HCT116 (cell line): ENCODE measurements around the gene CD34. TPM values are rescaled to one million over a fixed set of nuclear protein-coding genes. Genes with fewer than 3 reads are reported as not detected.

ENCODE experiments used
- ATAC-seq: fragments of 200-7000 bp; cut with Tn5 transposase; 2 replicates; pipeline ENCODE4 v1.9.1; 2020; ENCODE audit warnings: mild to moderate bottlenecking, moderate library complexity
- BruUV-seq: library from RNA; stranded (reverse); fragments of 400-500 nt; replicated peaks from 2 replicates; lab custom pipeline; 2021; lab: Mats Ljungman, UMichigan
- CTCF ChIA-PET: fragments of 300-600 bp; sonication (Branson Sonifier 250); formaldehyde crosslinking; loops from one replicate; lab custom pipeline; 2021; ENCODE audit warnings: antibody characterized with exemption; lab: Charles Lee
- POLR2A ChIA-PET: fragments of 300-600, 350-600 bp; sonication (Branson Sonifier 250); formaldehyde crosslinking; loops from one replicate; lab custom pipeline; 2021; ENCODE audit warnings: antibody characterized with exemption; lab: Charles Lee
- RAD21 ChIA-PET, 2 experiments: fragments of 300-600 bp; sonication (Branson Sonifier 250); formaldehyde crosslinking; loops; one replicate each; lab custom pipeline; 2023; ENCODE audit warnings: low total read pairs in 2 of 2; ENCODE audit not compliant: uncharacterized antibody in 2 of 2, unreplicated experiment in 2 of 2, low non-redundant PET in 1 of 2; lab: Charles Lee
- DNase-seq: peaks from one replicate; pipeline ENCODE4 v3.0.0-alpha.2; 2010; ENCODE audit warnings: low read depth, low spot score
- H2AFZ ChIP-seq: fragments of 200-600 bp; shearing (Covaris generic), sonication (generic); 2 replicates; pipeline ENCODE4 v1.6.1; 2017; ENCODE audit warnings: low read depth, mixed run types, mixed read lengths, antibody characterized with exemption, low read length; ENCODE audit not compliant: poor library complexity, severe bottlenecking
- H3K27ac ChIP-seq: 2 replicates; pipeline ENCODE4 v1.5.1; 2012; ENCODE audit warnings: low read depth, low read length
- H3K27me3 ChIP-seq: fragments of 200-600 bp; sonication (generic); 2 replicates; pipeline ENCODE4 v1.6.1; 2016; ENCODE audit warnings: mixed run types, low read length, mixed read lengths; ENCODE audit not compliant: insufficient read depth
- H3K36me3 ChIP-seq, 2 experiments: fragments of 200-500 bp in 1 of 2; fragments of 200-600 bp in 1 of 2; sonication (Bioruptor generic) in 1 of 2; sonication (generic) in 1 of 2; 2 replicates each; pipeline versions ENCODE4 v1.5.1 to v1.6.1; 2014 to 2016; ENCODE audit warnings: low read length in 2 of 2, inconsistent platforms in 1 of 2, mixed read lengths in 1 of 2, mixed run types in 1 of 2; ENCODE audit not compliant: insufficient read depth in 2 of 2, control insufficient read depth in 1 of 2
- H3K4me1 ChIP-seq, 2 experiments: fragments of 200-600 bp in 1 of 2; sonication (generic) in 1 of 2; 2 replicates each; pipeline versions ENCODE4 v1.5.1 to v1.6.1; 2012 to 2017; ENCODE audit warnings: low read length in 2 of 2, inconsistent platforms in 1 of 2, mild to moderate bottlenecking in 1 of 2, mixed read lengths in 1 of 2, mixed run types in 1 of 2, moderate library complexity in 1 of 2; ENCODE audit not compliant: insufficient read depth in 2 of 2, control insufficient read depth in 1 of 2
- H3K4me2 ChIP-seq: fragments of 200-600 bp; sonication (generic); 2 replicates; pipeline ENCODE4 v1.6.1; 2017; ENCODE audit warnings: mixed run types, low read length, mixed read lengths
- H3K4me3 ChIP-seq, 2 experiments: fragments of 200-600 bp in 1 of 2; sonication (generic) in 1 of 2; replicated peaks in 1 of 2; 2 replicates each; pipeline ENCODE4 v1.5.1; 2011 to 2016; ENCODE audit warnings: low read length in 2 of 2, control low read depth in 1 of 2, low read depth in 1 of 2, mild to moderate bottlenecking in 1 of 2, mixed read lengths in 1 of 2, mixed run types in 1 of 2
- H3K79me2 ChIP-seq: fragments of 200-600 bp; sonication (generic); 2 replicates; pipeline ENCODE4 v1.6.1; 2017; ENCODE audit warnings: mild to moderate bottlenecking, mixed run types, low read length, moderate library complexity, mixed read lengths; ENCODE audit not compliant: insufficient read depth
- H3K9ac ChIP-seq: fragments of 200-600 bp; sonication (generic); 2 replicates; pipeline ENCODE4 v1.6.1; 2016; ENCODE audit warnings: low read length, mixed read lengths
- H3K9me2 ChIP-seq: fragments of 200-600 bp; sonication (generic), shearing (Covaris generic); 2 replicates; pipeline ENCODE4 v1.6.1; 2017; ENCODE audit warnings: mixed run types, mild to moderate bottlenecking, moderate library complexity; ENCODE audit not compliant: insufficient read depth
- H3K9me3 ChIP-seq, 2 experiments: fragments of 200-500 bp in 1 of 2; fragments of 200-600 bp in 1 of 2; sonication (Bioruptor generic) in 1 of 2; sonication (generic) in 1 of 2; 2 replicates each; pipeline ENCODE4 v1.6.1; 2014 to 2017; ENCODE audit warnings: low read length in 2 of 2, mixed read lengths in 2 of 2, inconsistent platforms in 1 of 2, low read depth in 1 of 2, mild to moderate bottlenecking in 1 of 2, mixed run types in 1 of 2, moderate library complexity in 1 of 2; ENCODE audit not compliant: control insufficient read depth in 1 of 2, insufficient read depth in 1 of 2
- H4K20me1 ChIP-seq: fragments of 200-600 bp; sonication (generic), shearing (Covaris generic); 2 replicates; pipeline ENCODE4 v1.6.1; 2017; ENCODE audit warnings: mixed run types, mild to moderate bottlenecking, moderate library complexity; ENCODE audit not compliant: insufficient read depth
- CBX3 ChIP-seq: IDR thresholded peaks from 2 replicates; pipeline ENCODE4 v1.6.1; 2012; ENCODE audit warnings: low read depth
- CEBPB ChIP-seq: IDR thresholded peaks from 2 replicates; pipeline ENCODE4 v1.6.1; 2012; ENCODE audit warnings: low read depth
- EGR1 ChIP-seq: IDR thresholded peaks from 2 replicates; pipeline ENCODE4 v1.6.1; 2012; ENCODE audit warnings: low read depth
- ELF1 ChIP-seq: IDR thresholded peaks from 2 replicates; pipeline ENCODE4 v1.6.1; 2012; ENCODE audit warnings: low read depth, borderline replicate concordance
- EZH2 ChIP-seq: fragments of 200-600 bp; sonication (generic); IDR thresholded peaks from 2 replicates; pipeline ENCODE4 v1.6.1; 2017; ENCODE audit warnings: antibody characterized with exemption, mixed run types
- EZH2phosphoT487 ChIP-seq: fragments of 200-600 bp; IDR thresholded peaks from 2 replicates; pipeline ENCODE4 v1.6.1; 2018; ENCODE audit warnings: antibody characterized with exemption, borderline replicate concordance
- FOSL1 ChIP-seq: IDR thresholded peaks from 2 replicates; pipeline ENCODE4 v1.6.1; 2012; ENCODE audit warnings: low read depth
- MAX ChIP-seq: IDR thresholded peaks from 2 replicates; pipeline ENCODE4 v1.6.1; 2012
- POLR2A ChIP-seq: IDR thresholded peaks from 2 replicates; pipeline ENCODE4 v1.7.0; 2011; ENCODE audit warnings: borderline replicate concordance; ENCODE audit not compliant: insufficient read depth, insufficient read length; ENCODE audit errors: extremely low read depth
- POLR2AphosphoS5 ChIP-seq: IDR thresholded peaks from 2 replicates; pipeline ENCODE4 v1.6.1; 2011; ENCODE audit warnings: mild to moderate bottlenecking, low read depth, low read length, moderate library complexity
- RAD21 ChIP-seq: IDR thresholded peaks from 2 replicates; pipeline ENCODE4 v1.6.1; 2012; ENCODE audit warnings: low read depth, mild to moderate bottlenecking
- SP1 ChIP-seq: IDR thresholded peaks from 2 replicates; pipeline ENCODE4 v1.6.1; 2012; ENCODE audit warnings: low read depth
- SRF ChIP-seq: IDR thresholded peaks from 2 replicates; pipeline ENCODE4 v1.6.1; 2012; ENCODE audit warnings: low read depth
- TCF7L2 ChIP-seq: IDR thresholded peaks from 2 replicates; pipeline ENCODE4 v1.7.0; 2011; ENCODE audit warnings: borderline replicate concordance, inconsistent platforms; ENCODE audit not compliant: insufficient read depth, insufficient read length; ENCODE audit errors: extremely low read depth
- YY1 ChIP-seq: IDR thresholded peaks from 2 replicates; pipeline ENCODE4 v1.6.1; 2011; ENCODE audit warnings: low read length, low read depth, moderate library complexity, mild to moderate bottlenecking; ENCODE audit not compliant: insufficient replicate concordance; ENCODE audit errors: extremely low read depth
- ZNF274 ChIP-seq: fragments of 200-500 bp; sonication (Bioruptor generic); IDR thresholded peaks from 2 replicates; pipeline ENCODE4 v1.6.1; 2014; ENCODE audit warnings: mild to moderate bottlenecking, low read depth, low read length, inconsistent platforms
- intact Hi-C: fragments of 100-400 bp; cut with micrococcal nuclease; formaldehyde crosslinking; loops from 2 replicates; pipeline ENCODE4 v1.10.0; 2022
- total RNA-seq: library from RNA; stranded (reverse); gene quantifications from one replicate; pipeline ENCODE4 v1.2.1, GENCODE V29; 2021; ENCODE audit not compliant: unreplicated experiment
- TF ChIP-seq, protein P1 (sequence below): IDR thresholded peaks from 2 replicates; pipeline ENCODE4 v1.6.1; 2012; ENCODE audit warnings: low read depth
- TF ChIP-seq, protein P2 (sequence below): IDR thresholded peaks from 2 replicates; pipeline ENCODE4 v1.6.1; 2012
- TF ChIP-seq, protein P3 (sequence below): IDR thresholded peaks from 2 replicates; pipeline ENCODE4 v1.6.1; 2011; ENCODE audit warnings: mild to moderate bottlenecking, low read length, moderate library complexity; ENCODE audit not compliant: insufficient replicate concordance; ENCODE audit errors: extremely low read depth
- TF ChIP-seq, protein P4 (sequence below), 3 experiments: fragments of 200-600 bp in 1 of 3; sonication (generic) in 1 of 3; IDR thresholded peaks in 2 of 3; conservative IDR thresholded peaks in 1 of 3; 2 replicates each; pipeline ENCODE4 v1.5.1; 2012 to 2017; ENCODE audit warnings: low read depth in 2 of 3, low read length in 2 of 3, antibody characterized with exemption in 1 of 3, borderline replicate concordance in 1 of 3, control low read depth in 1 of 3, mild to moderate bottlenecking in 1 of 3, mixed read lengths in 1 of 3, mixed run types in 1 of 3, moderate library complexity in 1 of 3; ENCODE audit not compliant: insufficient read depth in 1 of 3

The CD34 gene
- total RNA-seq, 1 experiment from 2014 or later: 0.07 TPM

DNA sequence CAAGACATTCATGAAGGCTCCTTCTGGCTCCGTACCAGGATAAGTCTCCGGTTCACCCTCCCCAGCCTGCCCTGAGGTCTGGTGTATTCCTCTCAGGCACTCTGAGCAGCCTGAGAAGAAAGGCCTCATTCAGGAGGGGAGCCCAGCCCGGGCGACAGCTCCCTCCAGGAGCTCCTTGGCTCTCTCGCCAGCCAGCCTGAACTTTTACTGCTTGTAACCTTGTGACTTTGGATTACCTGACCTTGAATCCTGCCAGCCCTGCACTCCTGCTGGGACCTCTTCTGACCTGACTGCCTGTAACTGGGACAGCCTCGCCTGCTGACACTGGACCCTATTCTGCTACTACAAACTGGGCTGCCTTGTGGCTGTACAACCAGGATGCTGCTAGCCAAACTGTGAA lies 65.8 kb downstream of the CD34 start:
- ATAC-seq (no peak), DNase-seq (no peak)
- TF ChIP-seq TCF7L2: no peak
- TF ChIP-seq YY1: no peak
- no peak for TF ChIP-seq SRF
- TF ChIP-seq ELF1: no peak
- no peak for TF ChIP-seq POLR2A
- TF ChIP-seq MAX: no peak
- TF ChIP-seq, protein P1, sequence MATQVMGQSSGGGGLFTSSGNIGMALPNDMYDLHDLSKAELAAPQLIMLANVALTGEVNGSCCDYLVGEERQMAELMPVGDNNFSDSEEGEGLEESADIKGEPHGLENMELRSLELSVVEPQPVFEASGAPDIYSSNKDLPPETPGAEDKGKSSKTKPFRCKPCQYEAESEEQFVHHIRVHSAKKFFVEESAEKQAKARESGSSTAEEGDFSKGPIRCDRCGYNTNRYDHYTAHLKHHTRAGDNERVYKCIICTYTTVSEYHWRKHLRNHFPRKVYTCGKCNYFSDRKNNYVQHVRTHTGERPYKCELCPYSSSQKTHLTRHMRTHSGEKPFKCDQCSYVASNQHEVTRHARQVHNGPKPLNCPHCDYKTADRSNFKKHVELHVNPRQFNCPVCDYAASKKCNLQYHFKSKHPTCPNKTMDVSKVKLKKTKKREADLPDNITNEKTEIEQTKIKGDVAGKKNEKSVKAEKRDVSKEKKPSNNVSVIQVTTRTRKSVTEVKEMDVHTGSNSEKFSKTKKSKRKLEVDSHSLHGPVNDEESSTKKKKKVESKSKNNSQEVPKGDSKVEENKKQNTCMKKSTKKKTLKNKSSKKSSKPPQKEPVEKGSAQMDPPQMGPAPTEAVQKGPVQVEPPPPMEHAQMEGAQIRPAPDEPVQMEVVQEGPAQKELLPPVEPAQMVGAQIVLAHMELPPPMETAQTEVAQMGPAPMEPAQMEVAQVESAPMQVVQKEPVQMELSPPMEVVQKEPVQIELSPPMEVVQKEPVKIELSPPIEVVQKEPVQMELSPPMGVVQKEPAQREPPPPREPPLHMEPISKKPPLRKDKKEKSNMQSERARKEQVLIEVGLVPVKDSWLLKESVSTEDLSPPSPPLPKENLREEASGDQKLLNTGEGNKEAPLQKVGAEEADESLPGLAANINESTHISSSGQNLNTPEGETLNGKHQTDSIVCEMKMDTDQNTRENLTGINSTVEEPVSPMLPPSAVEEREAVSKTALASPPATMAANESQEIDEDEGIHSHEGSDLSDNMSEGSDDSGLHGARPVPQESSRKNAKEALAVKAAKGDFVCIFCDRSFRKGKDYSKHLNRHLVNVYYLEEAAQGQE: no peak
- TF ChIP-seq EZH2: no peak
- TF ChIP-seq SP1: no peak
- TF ChIP-seq ZNF274: no peak
- TF ChIP-seq, protein P2, sequence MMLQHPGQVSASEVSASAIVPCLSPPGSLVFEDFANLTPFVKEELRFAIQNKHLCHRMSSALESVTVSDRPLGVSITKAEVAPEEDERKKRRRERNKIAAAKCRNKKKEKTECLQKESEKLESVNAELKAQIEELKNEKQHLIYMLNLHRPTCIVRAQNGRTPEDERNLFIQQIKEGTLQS: no peak
- TF ChIP-seq, protein P3, sequence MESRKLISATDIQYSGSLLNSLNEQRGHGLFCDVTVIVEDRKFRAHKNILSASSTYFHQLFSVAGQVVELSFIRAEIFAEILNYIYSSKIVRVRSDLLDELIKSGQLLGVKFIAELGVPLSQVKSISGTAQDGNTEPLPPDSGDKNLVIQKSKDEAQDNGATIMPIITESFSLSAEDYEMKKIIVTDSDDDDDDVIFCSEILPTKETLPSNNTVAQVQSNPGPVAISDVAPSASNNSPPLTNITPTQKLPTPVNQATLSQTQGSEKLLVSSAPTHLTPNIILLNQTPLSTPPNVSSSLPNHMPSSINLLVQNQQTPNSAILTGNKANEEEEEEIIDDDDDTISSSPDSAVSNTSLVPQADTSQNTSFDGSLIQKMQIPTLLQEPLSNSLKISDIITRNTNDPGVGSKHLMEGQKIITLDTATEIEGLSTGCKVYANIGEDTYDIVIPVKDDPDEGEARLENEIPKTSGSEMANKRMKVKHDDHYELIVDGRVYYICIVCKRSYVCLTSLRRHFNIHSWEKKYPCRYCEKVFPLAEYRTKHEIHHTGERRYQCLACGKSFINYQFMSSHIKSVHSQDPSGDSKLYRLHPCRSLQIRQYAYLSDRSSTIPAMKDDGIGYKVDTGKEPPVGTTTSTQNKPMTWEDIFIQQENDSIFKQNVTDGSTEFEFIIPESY: no peak
- TF ChIP-seq CBX3: no peak
- TF ChIP-seq CEBPB: no peak
- no peak for TF ChIP-seq RAD21
- no peak for TF ChIP-seq POLR2AphosphoS5
- no peak for TF ChIP-seq EGR1
- no peak for TF ChIP-seq FOSL1
- TF ChIP-seq EZH2phosphoT487: no peak
- TF ChIP-seq, protein P4, sequence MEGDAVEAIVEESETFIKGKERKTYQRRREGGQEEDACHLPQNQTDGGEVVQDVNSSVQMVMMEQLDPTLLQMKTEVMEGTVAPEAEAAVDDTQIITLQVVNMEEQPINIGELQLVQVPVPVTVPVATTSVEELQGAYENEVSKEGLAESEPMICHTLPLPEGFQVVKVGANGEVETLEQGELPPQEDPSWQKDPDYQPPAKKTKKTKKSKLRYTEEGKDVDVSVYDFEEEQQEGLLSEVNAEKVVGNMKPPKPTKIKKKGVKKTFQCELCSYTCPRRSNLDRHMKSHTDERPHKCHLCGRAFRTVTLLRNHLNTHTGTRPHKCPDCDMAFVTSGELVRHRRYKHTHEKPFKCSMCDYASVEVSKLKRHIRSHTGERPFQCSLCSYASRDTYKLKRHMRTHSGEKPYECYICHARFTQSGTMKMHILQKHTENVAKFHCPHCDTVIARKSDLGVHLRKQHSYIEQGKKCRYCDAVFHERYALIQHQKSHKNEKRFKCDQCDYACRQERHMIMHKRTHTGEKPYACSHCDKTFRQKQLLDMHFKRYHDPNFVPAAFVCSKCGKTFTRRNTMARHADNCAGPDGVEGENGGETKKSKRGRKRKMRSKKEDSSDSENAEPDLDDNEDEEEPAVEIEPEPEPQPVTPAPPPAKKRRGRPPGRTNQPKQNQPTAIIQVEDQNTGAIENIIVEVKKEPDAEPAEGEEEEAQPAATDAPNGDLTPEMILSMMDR (IDR thresholded peaks at IDR 0.05 in 2 of 3, conservative IDR thresholded peaks at IDR 0.05 in 1 of 3; ENCODE audit: borderline replicate concordance in 1 of 3, insufficient read depth in 1 of 3, low read depth in 2 of 3, low read length in 2 of 3): no peak
- Histone ChIP-seq H3K27me3 (no peaks in the 10 kb centered on the region), H3K9me2 (no peaks in the 10 kb centered on the region), H3K4me3 (no peak overlapping the region), H3K9me3 (no peaks in the 10 kb centered on the region), H3K4me1 (peaks cover 0 to 14% of the 10 kb centered on the region in 2 experiments; a peak in 2 of 4 replicates), H3K27ac (no peak overlapping the region), H3K4me2 (no peak overlapping the region), H4K20me1 (no peaks in the 10 kb centered on the region), H3K79me2 (peaks cover 57% of the 10 kb centered on the region), H2AFZ (no peak overlapping the region), H3K36me3 (no peaks in the 10 kb centered on the region), H3K9ac (no peak overlapping the region)
- ChIA-PET CTCF (interaction anchor here (1.3 kb wide), 1 partner anchor 24 kb away, joined by 4 read pairs; no protein-coding TSS in a partner anchor), POLR2A (no interaction called here), RAD21 (no interaction called here)
- no TSS peak for BruUV-seq
- intact Hi-C loops: no loop called here
